ENCODE measurements around the gene UBFD1. TPM values are rescaled to one million over a fixed set of nuclear protein-coding genes. Genes with fewer than 3 reads are reported as not detected.

Gene UBFD1
- total and polyA plus RNA-seq, 4 donors = 8.5 to 61.4 (median 31.4) TPM

GRCh38 chr16:23595951-23596720 lies 38.6 kb downstream of the UBFD1 start, which contains the start of gene NDUFAB1:
NDUFAB1 (minus strand) TSS chr16:23596316; CDS start chr16:23596290, 26 bp downstream.
- peak; percentile 89 to 93 (median 91) for DNase-seq
- Histone ChIP-seq H3K27ac (ENCODE audit: low read depth in 1 of 2, low read length in 1 of 2) (peak within 1 kb of the TSS; percentile 86 to 94), H3K4me3 (peak within 1 kb of the TSS; percentile 100), H3K9ac (ENCODE audit: insufficient read depth in 1 of 2, low read length in 2 of 2) (peak within 1 kb of the TSS; percentile 89), H3K9me3 (ENCODE audit: control insufficient read depth in 4 of 4, insufficient read depth in 3 of 4, low read length in 3 of 4) (no peaks in the 10 kb centered on the region), H3K36me3 (ENCODE audit: control insufficient read depth in 4 of 4, insufficient read depth in 4 of 4, low read length in 4 of 4) (peaks cover 2 to 17% (median 10%) of the 10 kb centered on the region in 4 donors), H3K4me1 (ENCODE audit: control insufficient read depth in 5 of 5, insufficient read depth in 5 of 5, low read length in 5 of 5) (peaks cover 0 to 12% (median 3%) of the 10 kb centered on the region in 5 donors), H3K27me3 (ENCODE audit: control insufficient read depth in 3 of 3, insufficient read depth in 3 of 3, low read length in 2 of 3) (no peaks in the 10 kb centered on the region)
- TF ChIP-seq CTCF (IDR thresholded peaks at IDR 0.05; ENCODE audit: control extremely low read depth, extremely low read depth) = peak; percentile 95
- ATAC-seq (ENCODE audit: insufficient read depth, low FRiP score) = peak; percentile 100
- WGBS, 2 donors = 2% methylated on average over 67 of the region's 67 CpGs

GRCh38 chr16:23597003-23597756 lies 39.7 kb downstream of the UBFD1 start:
- TF ChIP-seq CTCF (IDR thresholded peaks at IDR 0.05; ENCODE audit: control extremely low read depth, extremely low read depth) = no peak
- Histone ChIP-seq H3K4me1 (ENCODE audit: control insufficient read depth in 5 of 5, insufficient read depth in 5 of 5, low read length in 5 of 5) (peaks cover 0 to 12% (median 3%) of the 10 kb centered on the region in 5 donors), H3K9me3 (ENCODE audit: control insufficient read depth in 4 of 4, insufficient read depth in 3 of 4, low read length in 3 of 4) (no peaks in the 10 kb centered on the region), H3K27me3 (ENCODE audit: control insufficient read depth in 3 of 3, insufficient read depth in 3 of 3, low read length in 2 of 3) (no peaks in the 10 kb centered on the region), H3K9ac (ENCODE audit: insufficient read depth in 1 of 2, low read length in 2 of 2) (no peak overlapping the region), H3K36me3 (ENCODE audit: control insufficient read depth in 4 of 4, insufficient read depth in 4 of 4, low read length in 4 of 4) (peaks cover 0 to 11% (median 9%) of the 10 kb centered on the region in 4 donors), H3K27ac (ENCODE audit: low read depth in 1 of 2, low read length in 1 of 2) (no peak overlapping the region), H3K4me3 (no peak overlapping the region)
- ATAC-seq (ENCODE audit: insufficient read depth, low FRiP score) (no peak), DNase-seq (no peak)
- WGBS, 2 donors = 83% methylated on average over 11 of the region's 11 CpGs

GRCh38 chr16:23607726-23608125 lies 50.2 kb downstream of the UBFD1 start:
- Histone ChIP-seq H3K36me3 (ENCODE audit: control insufficient read depth in 4 of 4, insufficient read depth in 4 of 4, low read length in 4 of 4) (peaks cover 3 to 22% (median 11%) of the 10 kb centered on the region in 4 donors), H3K27ac (ENCODE audit: low read depth in 1 of 2, low read length in 1 of 2) (no peak overlapping the region), H3K4me3 (no peak overlapping the region), H3K4me1 (ENCODE audit: control insufficient read depth in 5 of 5, insufficient read depth in 5 of 5, low read length in 5 of 5) (no peaks in the 10 kb centered on the region), H3K9ac (ENCODE audit: insufficient read depth in 1 of 2, low read length in 2 of 2) (no peak overlapping the region), H3K27me3 (ENCODE audit: control insufficient read depth in 3 of 3, insufficient read depth in 3 of 3, low read length in 2 of 3) (no peaks in the 10 kb centered on the region), H3K9me3 (ENCODE audit: control insufficient read depth in 4 of 4, insufficient read depth in 3 of 4, low read length in 3 of 4) (no peaks in the 10 kb centered on the region)
- no peak for ATAC-seq (ENCODE audit: insufficient read depth, low FRiP score)
- 76 to 82% methylated on average over 6 of the region's 6 CpGs for WGBS, 2 donors
- no peak for TF ChIP-seq CTCF (IDR thresholded peaks at IDR 0.05; ENCODE audit: control extremely low read depth, extremely low read depth)
- DNase-seq = no peak

All from lung (tissue), 12 donors.